Cardiac muscle cell (in vitro differentiated cells and primary cell): ENCODE results near the gene IL1RAPL1. TPM values are rescaled to one million over a fixed set of nuclear protein-coding genes. Genes with fewer than 3 reads are reported as not detected.

Experiments used
- DNase-seq, 2 donors: peaks; one replicate each; pipeline versions ENCODE4 v3.0.0 to v3.0.0-alpha.2; 2010 to 2017; ENCODE audit warnings: low read depth in 1 of 2, low spot score in 1 of 2
- H3K27ac ChIP-seq: fragments of 200-600 bp; sonication (generic); 2 replicates; pipeline ENCODE4 v1.5.1; 2016
- H3K27me3 ChIP-seq: fragments of 200-600 bp; sonication (generic); 2 replicates; pipeline ENCODE4 v1.6.0; 2016; ENCODE audit warnings: control low read depth
- H3K36me3 ChIP-seq: fragments of 200-600 bp; sonication (generic); 2 replicates; pipeline ENCODE4 v1.5.1; 2016; ENCODE audit warnings: control low read depth
- H3K4me1 ChIP-seq: fragments of 200-600 bp; sonication (generic); 2 replicates; pipeline ENCODE4 v1.8.1; 2017; ENCODE audit warnings: low read depth, mild to moderate bottlenecking, mixed run types
- H3K4me3 ChIP-seq: fragments of 200-600 bp; sonication (generic); 2 replicates; pipeline ENCODE4 v1.5.1; 2016; ENCODE audit warnings: mild to moderate bottlenecking
- H3K9me3 ChIP-seq: fragments of 200-600 bp; sonication (generic); 2 replicates; pipeline ENCODE4 v1.5.1; 2017; ENCODE audit warnings: low read depth, mild to moderate bottlenecking, control low read depth
- polyA plus RNA-seq: library from polyadenylated mRNA; unstranded; fragments of >200 nt; fragmentation: Nextera tagmentation; extraction: Ambion mirVana; gene quantifications from 2 replicates; pipeline ENCODE4 v1.2.1, GENCODE V29; 2016
- total RNA-seq: library from RNA; depleted of rRNA; stranded (reverse); fragments of >200 nt; gene quantifications from 2 replicates; pipeline ENCODE4 v1.2.3, GENCODE V29; 2016
- TF ChIP-seq, protein P1 (sequence below): IDR thresholded peaks from 2 replicates; pipeline ENCODE4 v1.5.1; 2012; ENCODE audit warnings: low read depth, mild to moderate bottlenecking, low read length

IL1RAPL1 gene
- total and polyA plus RNA-seq, 2 experiments from 2014 or later: 3.2 to 4.2 TPM

- TF ChIP-seq, protein P1, sequence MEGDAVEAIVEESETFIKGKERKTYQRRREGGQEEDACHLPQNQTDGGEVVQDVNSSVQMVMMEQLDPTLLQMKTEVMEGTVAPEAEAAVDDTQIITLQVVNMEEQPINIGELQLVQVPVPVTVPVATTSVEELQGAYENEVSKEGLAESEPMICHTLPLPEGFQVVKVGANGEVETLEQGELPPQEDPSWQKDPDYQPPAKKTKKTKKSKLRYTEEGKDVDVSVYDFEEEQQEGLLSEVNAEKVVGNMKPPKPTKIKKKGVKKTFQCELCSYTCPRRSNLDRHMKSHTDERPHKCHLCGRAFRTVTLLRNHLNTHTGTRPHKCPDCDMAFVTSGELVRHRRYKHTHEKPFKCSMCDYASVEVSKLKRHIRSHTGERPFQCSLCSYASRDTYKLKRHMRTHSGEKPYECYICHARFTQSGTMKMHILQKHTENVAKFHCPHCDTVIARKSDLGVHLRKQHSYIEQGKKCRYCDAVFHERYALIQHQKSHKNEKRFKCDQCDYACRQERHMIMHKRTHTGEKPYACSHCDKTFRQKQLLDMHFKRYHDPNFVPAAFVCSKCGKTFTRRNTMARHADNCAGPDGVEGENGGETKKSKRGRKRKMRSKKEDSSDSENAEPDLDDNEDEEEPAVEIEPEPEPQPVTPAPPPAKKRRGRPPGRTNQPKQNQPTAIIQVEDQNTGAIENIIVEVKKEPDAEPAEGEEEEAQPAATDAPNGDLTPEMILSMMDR: no peak
- H3K36me3 ChIP-seq: no peaks in the 10 kb centered on the region
- no peak for DNase-seq
- no peaks in the 10 kb centered on the region for H3K4me1 ChIP-seq
- H3K27ac ChIP-seq: no peak overlapping the region
- H3K9me3 ChIP-seq: no peaks in the 10 kb centered on the region
- no peak overlapping the region for H3K4me3 ChIP-seq
- no peaks in the 10 kb centered on the region for H3K27me3 ChIP-seq
Measured at GRCh38 chrX:29241809-29242208, 654.6 kb downstream of the IL1RAPL1 start.

DNA sequence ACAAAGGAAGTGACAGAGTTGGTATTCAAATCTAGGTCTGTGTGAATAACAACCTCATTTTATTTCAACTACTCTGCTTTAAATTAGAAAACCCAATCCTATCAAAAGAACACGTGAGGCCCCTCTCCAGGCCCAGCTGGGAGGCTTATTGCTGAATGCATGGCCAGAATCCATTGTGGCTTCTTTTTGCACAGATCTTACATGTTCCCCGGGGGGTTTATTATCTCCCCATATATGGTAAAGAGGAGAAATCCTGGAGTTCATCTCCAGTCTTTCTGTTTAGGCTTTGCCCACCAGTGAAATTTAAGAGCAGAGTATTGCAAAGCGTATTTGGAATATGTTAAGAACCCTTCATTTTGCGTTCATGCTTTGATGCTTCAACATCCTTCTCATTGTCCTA, 655.6 kb downstream of the IL1RAPL1 start:
- no peak overlapping the region for H3K27ac ChIP-seq
- TF ChIP-seq, protein P1: no peak
- H3K9me3 ChIP-seq: no peaks in the 10 kb centered on the region
- no peak overlapping the region for H3K4me3 ChIP-seq
- H3K27me3 ChIP-seq: no peaks in the 10 kb centered on the region
- no peaks in the 10 kb centered on the region for H3K36me3 ChIP-seq
- no peak for DNase-seq
- no peaks in the 10 kb centered on the region for H3K4me1 ChIP-seq

GRCh38 chrX:29243942-29244341, 656.7 kb downstream of the IL1RAPL1 start:
- Histone ChIP-seq H3K9me3 (no peaks in the 10 kb centered on the region), H3K36me3 (no peaks in the 10 kb centered on the region), H3K27me3 (no peaks in the 10 kb centered on the region), H3K4me1 (no peaks in the 10 kb centered on the region), H3K4me3 (no peak overlapping the region), H3K27ac (no peak overlapping the region)
- TF ChIP-seq, protein P1: no peak
- DNase-seq: no peak

DNA sequence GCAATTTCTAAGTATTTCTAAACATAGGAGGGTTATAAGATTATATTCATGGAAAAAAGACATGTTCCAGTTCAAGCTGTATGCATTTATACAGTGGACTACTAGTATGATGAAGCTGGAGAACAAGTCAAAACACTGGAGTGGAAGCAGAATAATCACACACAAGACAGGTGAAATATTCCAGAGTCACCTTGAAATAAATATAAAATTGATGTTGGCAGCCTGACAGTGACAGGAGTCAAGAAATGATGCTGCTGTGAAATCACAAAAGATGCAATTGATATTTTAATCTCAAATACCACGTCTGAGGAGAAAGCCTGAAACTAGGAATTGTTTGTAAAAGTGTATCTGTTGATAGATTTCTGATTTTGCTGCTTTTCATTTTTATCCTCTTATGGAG, 667.3 kb downstream of the IL1RAPL1 start:
- no peaks in the 10 kb centered on the region for H3K9me3 ChIP-seq
- H3K36me3 ChIP-seq: no peaks in the 10 kb centered on the region
- TF ChIP-seq, protein P1: no peak
- H3K27ac ChIP-seq: no peak overlapping the region
- H3K27me3 ChIP-seq: no peaks in the 10 kb centered on the region
- DNase-seq: no peak
- no peak overlapping the region for H3K4me3 ChIP-seq
- H3K4me1 ChIP-seq: no peaks in the 10 kb centered on the region

DNA sequence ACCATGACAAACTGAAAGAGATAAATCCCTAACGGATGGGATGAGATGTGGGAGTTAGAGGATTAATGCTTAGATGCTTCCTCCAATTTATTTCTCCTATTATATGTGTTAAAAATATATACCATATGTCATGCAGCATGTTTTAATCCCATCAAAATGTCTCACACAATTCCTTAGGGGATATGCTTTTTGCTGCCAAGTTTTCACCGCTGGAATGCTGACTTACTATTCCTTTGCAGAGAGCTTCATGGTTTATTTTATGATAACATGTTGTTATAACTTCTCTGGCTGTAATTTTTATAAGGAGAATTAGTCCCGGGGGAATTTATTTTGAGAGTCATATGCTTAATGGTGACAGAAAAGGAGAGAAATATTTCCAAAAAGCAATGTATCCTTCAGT, 670.3 kb downstream of the IL1RAPL1 start:
- no peaks in the 10 kb centered on the region for H3K9me3 ChIP-seq
- H3K27ac ChIP-seq: no peak overlapping the region
- H3K4me1 ChIP-seq: no peaks in the 10 kb centered on the region
- no peak overlapping the region for H3K4me3 ChIP-seq
- no peaks in the 10 kb centered on the region for H3K27me3 ChIP-seq
- H3K36me3 ChIP-seq: no peaks in the 10 kb centered on the region
- DNase-seq: peak in 1 of 2 donors; percentile 70
- TF ChIP-seq, protein P1: no peak

- no peak overlapping the region for H3K27ac ChIP-seq
- DNase-seq: no peak
- no peaks in the 10 kb centered on the region for H3K36me3 ChIP-seq
- H3K27me3 ChIP-seq: no peaks in the 10 kb centered on the region
- H3K9me3 ChIP-seq: no peaks in the 10 kb centered on the region
- TF ChIP-seq, protein P1: no peak
- H3K4me3 ChIP-seq: no peak overlapping the region
- no peaks in the 10 kb centered on the region for H3K4me1 ChIP-seq
Measured at GRCh38 chrX:29269390-29269789, 682.1 kb downstream of the IL1RAPL1 start.
